Astrocyte of the cerebellum (primary cell): Measurements from ENCODE around the gene CDPF1.

Experiments
- DNase-seq: peaks from one replicate; pipeline ENCODE4 v3.0.0-alpha.2; 2011; ENCODE audit warnings: low read depth
- H3K4me3 ChIP-seq: 2 replicates; pipeline ENCODE4 v1.5.1; 2011; ENCODE audit warnings: mild to moderate bottlenecking, low read depth, low read length, moderate library complexity
- in situ Hi-C: cut with HindIII; loops from 2 replicates; pipeline ENCODE4 v1.10.0; 2017; ENCODE audit warnings: low sequenced_read_pairs
- TF ChIP-seq, protein P1 (sequence below): IDR thresholded peaks from 2 replicates; pipeline ENCODE4 v1.5.1; 2012; ENCODE audit warnings: low read length, low read depth, moderate library complexity, mild to moderate bottlenecking; ENCODE audit errors: missing control alignments

The CDPF1 gene

DNA sequence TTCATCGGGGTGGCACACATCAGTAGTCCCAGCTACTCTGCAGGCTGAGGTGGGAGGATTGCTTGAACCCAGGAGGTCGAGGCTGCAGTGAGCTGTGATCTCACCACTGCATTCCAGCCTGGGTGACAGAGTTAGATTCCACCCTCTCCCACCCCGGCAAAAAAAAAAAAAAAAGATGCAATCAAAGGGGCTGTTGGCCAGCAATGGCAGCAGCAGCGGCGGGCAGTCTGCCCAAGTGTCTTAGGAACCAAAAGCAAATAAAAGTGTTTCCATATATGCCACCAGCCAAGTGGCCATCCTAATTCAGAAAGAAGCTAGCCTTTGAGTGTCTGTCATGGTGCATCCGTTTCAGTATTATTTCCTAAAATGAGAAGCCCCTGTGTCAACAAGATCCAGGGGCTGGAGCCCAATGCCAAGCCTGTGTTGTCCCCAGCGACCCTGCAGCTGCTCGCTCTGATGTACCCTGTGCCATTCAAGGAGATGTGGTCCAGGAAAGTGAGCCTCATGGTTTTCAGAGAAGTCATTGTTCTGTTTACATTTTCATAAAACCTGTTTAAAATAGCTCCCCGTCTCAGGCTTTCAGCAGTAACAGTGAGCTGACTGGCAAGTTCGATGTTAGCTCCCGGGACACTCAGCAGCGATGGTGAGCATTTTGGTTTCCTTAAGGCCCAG, 12.5 kb downstream of the CDPF1 start:
- TF ChIP-seq, protein P1, sequence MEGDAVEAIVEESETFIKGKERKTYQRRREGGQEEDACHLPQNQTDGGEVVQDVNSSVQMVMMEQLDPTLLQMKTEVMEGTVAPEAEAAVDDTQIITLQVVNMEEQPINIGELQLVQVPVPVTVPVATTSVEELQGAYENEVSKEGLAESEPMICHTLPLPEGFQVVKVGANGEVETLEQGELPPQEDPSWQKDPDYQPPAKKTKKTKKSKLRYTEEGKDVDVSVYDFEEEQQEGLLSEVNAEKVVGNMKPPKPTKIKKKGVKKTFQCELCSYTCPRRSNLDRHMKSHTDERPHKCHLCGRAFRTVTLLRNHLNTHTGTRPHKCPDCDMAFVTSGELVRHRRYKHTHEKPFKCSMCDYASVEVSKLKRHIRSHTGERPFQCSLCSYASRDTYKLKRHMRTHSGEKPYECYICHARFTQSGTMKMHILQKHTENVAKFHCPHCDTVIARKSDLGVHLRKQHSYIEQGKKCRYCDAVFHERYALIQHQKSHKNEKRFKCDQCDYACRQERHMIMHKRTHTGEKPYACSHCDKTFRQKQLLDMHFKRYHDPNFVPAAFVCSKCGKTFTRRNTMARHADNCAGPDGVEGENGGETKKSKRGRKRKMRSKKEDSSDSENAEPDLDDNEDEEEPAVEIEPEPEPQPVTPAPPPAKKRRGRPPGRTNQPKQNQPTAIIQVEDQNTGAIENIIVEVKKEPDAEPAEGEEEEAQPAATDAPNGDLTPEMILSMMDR = no peak
- in situ Hi-C loops = no loop called here
- DNase-seq = no peak

GRCh38 chr22:46234969-46235368, 15.1 kb downstream of the CDPF1 start:
- TF ChIP-seq, protein P1 = no peak
- no peak overlapping the region for H3K4me3 ChIP-seq
- in situ Hi-C loops = no loop called here
- DNase-seq = no peak

More for the DNA sequence above, 12.5 kb downstream of the CDPF1 start:
- H3K4me3 ChIP-seq = no peak overlapping the region

DNA sequence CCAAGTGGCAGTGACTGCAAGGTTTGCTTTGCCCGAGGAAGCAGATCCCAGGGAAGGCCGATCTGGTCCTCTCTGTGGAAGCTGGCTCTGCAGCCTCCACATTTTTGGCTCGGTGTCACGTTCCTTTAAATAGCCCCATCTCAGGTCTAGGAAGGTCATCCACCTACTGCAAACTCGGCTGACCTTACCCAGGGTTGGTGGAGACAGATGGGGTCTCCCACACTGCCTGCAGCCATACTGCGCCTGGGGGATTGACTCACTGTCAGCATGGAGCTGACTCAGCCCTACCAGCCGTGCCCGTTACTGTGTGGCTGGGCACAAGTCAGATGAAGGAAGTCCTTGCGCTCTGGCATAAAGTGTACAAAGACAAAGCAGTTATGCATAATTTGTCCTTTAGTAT, 16.9 kb downstream of the CDPF1 start:
- in situ Hi-C loops = no loop called here
- no peak for DNase-seq
- H3K4me3 ChIP-seq = no peak overlapping the region
- TF ChIP-seq, protein P1 = no peak

- no peak for DNase-seq
- H3K4me3 ChIP-seq = no peak overlapping the region
- in situ Hi-C loops = no loop called here
- TF ChIP-seq, protein P1 = no peak
These were observed 19.7 kb downstream of the CDPF1 start for GRCh38 chr22:46230262-46230901.

DNA sequence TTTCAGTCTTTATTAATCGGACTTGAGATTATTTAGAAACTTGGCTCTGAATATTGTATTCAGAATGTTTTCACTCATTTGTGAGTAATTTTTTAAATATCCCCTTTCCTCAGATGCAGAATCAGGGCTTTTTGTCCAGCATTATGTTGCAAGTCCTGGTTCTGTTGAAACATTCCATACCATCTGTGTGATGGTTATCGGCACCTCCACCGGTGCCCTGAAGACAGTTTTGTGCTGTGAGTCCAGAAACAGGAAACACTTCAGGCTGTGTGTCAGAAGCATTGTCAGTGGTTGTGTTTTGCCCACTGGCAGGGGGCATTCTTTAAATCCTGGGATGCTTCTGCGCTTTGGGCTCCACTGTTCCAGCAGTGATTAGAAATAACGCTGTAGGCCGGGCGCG, 20.4 kb downstream of the CDPF1 start:
- no peak for DNase-seq
- no peak overlapping the region for H3K4me3 ChIP-seq
- TF ChIP-seq, protein P1 = no peak
- in situ Hi-C loops = no loop called here

GRCh38 chr22:46226577-46226976, 23.5 kb downstream of the CDPF1 start:
- H3K4me3 ChIP-seq = no peak overlapping the region
- no peak for DNase-seq
- TF ChIP-seq, protein P1 = no peak
- in situ Hi-C loops = no loop called here
